ENCODE results near the gene MEA1.

The MEA1 gene

GRCh38 chr6:42962502-42963178, 51.1 kb downstream of the MEA1 start:
- Histone ChIP-seq H3K27me3 (ENCODE audit: insufficient read depth, low read depth, severe bottlenecking) (no peaks in the 10 kb centered on the region), H3K27ac (no peak overlapping the region), H3K4me3 (ENCODE audit: low read depth, low read length) (no peak overlapping the region), H3K36me3 (peaks cover 40% of the 10 kb centered on the region), H3K9me3 (ENCODE audit: severe bottlenecking) (no peaks in the 10 kb centered on the region)
- no peak for DNase-seq
- TF ChIP-seq CTCF (IDR thresholded peaks at IDR 0.05; ENCODE audit: low read depth, low read length) = no peak

GRCh38 chr6:42962096-42962495, 51.6 kb downstream of the MEA1 start:
- Histone ChIP-seq H3K27ac (no peak overlapping the region), H3K36me3 (peaks cover 34% of the 10 kb centered on the region), H3K4me3 (ENCODE audit: low read depth, low read length) (no peak overlapping the region), H3K9me3 (ENCODE audit: severe bottlenecking) (no peaks in the 10 kb centered on the region), H3K27me3 (ENCODE audit: insufficient read depth, low read depth, severe bottlenecking) (no peaks in the 10 kb centered on the region)
- no peak for TF ChIP-seq CTCF (IDR thresholded peaks at IDR 0.05; ENCODE audit: low read depth, low read length)
- DNase-seq = no peak
